ENCODE results near the gene TM9SF1. TPM values are rescaled to one million over a fixed set of nuclear protein-coding genes. Genes with fewer than 3 reads are reported as not detected.

TM9SF1 gene
- total and polyA plus RNA-seq, 2 experiments from 2014 or later: 12.6 to 27.5 TPM

DNA sequence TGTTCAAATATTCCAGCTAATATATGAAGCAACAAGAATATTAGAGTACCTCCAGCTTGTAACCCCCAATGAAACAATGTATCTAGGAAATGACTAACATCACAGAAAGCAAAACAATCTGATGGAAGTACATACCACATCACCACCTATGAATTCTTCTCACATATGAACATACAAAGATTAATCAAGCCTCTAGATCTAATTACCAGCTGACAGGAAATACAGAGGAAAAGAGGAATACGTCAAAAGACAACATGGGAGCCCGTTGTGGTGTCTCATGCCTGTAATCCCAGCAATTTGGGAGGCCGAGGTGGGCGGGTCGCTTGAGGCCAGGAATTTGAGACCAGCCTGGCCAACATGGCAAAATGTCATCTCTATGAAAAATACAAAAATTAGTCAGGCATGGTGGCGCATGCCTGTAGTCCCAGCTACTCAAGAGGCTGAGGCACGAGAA lies 29.4 kb upstream of the TM9SF1 start:
- Mint-ChIP-seq H3K36me3 (ENCODE audit: low read depth) (peaks cover 9% of the 10 kb centered on the region), H3K4me3 (no peak overlapping the region), H3K4me1 (no peaks in the 10 kb centered on the region), H3K27me3 (ENCODE audit: insufficient read depth, low read depth, poor library complexity) (no peaks in the 10 kb centered on the region), H3K27ac (no peak overlapping the region), H3K9me3 (no peaks in the 10 kb centered on the region)
- H3K9me2 ChIP-seq (ENCODE audit: insufficient read depth): no peaks in the 10 kb centered on the region
- H3K27ac ChIP-seq (ENCODE audit: low read depth): no peak overlapping the region
- H3K4me3 ChIP-seq: no peak overlapping the region
- H3K27me3 ChIP-seq (ENCODE audit: insufficient read depth): no peaks in the 10 kb centered on the region
- H2AFZ ChIP-seq: no peak overlapping the region
- H3K4me2 ChIP-seq: no peak overlapping the region
- no peak for ATAC-seq
- peaks cover 40% of the 10 kb centered on the region for H4K20me1 ChIP-seq (replicated peaks; ENCODE audit: insufficient read depth)
- TF ChIP-seq JUNB (IDR thresholded peaks at IDR 0.05; ENCODE audit: unreplicated experiment) (no peak), ZNF331 (CRISPR knock-in tag; IDR thresholded peaks at IDR 0.05; ENCODE audit: low read depth) (no peak), POLR2AphosphoS5 (IDR thresholded peaks at IDR 0.05; ENCODE audit: low read depth) (no peak), CREB1 (CRISPR knock-in tag; IDR thresholded peaks at IDR 0.05; ENCODE audit: low read depth) (no peak), STAT1 (IDR thresholded peaks at IDR 0.05; ENCODE audit: unreplicated experiment) (no peak), EZH2 (IDR thresholded peaks at IDR 0.05; ENCODE audit: low read depth, unreplicated experiment) (no peak), NANOG (IDR thresholded peaks at IDR 0.05; ENCODE audit: borderline replicate concordance) (no peak), ZNF114 (CRISPR knock-in tag; IDR thresholded peaks at IDR 0.05) (no peak), EZH2phosphoT487 (IDR thresholded peaks at IDR 0.05; ENCODE audit: unreplicated experiment) (no peak)
- TF ChIP-seq, protein P1, sequence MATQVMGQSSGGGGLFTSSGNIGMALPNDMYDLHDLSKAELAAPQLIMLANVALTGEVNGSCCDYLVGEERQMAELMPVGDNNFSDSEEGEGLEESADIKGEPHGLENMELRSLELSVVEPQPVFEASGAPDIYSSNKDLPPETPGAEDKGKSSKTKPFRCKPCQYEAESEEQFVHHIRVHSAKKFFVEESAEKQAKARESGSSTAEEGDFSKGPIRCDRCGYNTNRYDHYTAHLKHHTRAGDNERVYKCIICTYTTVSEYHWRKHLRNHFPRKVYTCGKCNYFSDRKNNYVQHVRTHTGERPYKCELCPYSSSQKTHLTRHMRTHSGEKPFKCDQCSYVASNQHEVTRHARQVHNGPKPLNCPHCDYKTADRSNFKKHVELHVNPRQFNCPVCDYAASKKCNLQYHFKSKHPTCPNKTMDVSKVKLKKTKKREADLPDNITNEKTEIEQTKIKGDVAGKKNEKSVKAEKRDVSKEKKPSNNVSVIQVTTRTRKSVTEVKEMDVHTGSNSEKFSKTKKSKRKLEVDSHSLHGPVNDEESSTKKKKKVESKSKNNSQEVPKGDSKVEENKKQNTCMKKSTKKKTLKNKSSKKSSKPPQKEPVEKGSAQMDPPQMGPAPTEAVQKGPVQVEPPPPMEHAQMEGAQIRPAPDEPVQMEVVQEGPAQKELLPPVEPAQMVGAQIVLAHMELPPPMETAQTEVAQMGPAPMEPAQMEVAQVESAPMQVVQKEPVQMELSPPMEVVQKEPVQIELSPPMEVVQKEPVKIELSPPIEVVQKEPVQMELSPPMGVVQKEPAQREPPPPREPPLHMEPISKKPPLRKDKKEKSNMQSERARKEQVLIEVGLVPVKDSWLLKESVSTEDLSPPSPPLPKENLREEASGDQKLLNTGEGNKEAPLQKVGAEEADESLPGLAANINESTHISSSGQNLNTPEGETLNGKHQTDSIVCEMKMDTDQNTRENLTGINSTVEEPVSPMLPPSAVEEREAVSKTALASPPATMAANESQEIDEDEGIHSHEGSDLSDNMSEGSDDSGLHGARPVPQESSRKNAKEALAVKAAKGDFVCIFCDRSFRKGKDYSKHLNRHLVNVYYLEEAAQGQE (IDR thresholded peaks at IDR 0.05; ENCODE audit: unreplicated experiment): no peak
- TF ChIP-seq, protein P2, sequence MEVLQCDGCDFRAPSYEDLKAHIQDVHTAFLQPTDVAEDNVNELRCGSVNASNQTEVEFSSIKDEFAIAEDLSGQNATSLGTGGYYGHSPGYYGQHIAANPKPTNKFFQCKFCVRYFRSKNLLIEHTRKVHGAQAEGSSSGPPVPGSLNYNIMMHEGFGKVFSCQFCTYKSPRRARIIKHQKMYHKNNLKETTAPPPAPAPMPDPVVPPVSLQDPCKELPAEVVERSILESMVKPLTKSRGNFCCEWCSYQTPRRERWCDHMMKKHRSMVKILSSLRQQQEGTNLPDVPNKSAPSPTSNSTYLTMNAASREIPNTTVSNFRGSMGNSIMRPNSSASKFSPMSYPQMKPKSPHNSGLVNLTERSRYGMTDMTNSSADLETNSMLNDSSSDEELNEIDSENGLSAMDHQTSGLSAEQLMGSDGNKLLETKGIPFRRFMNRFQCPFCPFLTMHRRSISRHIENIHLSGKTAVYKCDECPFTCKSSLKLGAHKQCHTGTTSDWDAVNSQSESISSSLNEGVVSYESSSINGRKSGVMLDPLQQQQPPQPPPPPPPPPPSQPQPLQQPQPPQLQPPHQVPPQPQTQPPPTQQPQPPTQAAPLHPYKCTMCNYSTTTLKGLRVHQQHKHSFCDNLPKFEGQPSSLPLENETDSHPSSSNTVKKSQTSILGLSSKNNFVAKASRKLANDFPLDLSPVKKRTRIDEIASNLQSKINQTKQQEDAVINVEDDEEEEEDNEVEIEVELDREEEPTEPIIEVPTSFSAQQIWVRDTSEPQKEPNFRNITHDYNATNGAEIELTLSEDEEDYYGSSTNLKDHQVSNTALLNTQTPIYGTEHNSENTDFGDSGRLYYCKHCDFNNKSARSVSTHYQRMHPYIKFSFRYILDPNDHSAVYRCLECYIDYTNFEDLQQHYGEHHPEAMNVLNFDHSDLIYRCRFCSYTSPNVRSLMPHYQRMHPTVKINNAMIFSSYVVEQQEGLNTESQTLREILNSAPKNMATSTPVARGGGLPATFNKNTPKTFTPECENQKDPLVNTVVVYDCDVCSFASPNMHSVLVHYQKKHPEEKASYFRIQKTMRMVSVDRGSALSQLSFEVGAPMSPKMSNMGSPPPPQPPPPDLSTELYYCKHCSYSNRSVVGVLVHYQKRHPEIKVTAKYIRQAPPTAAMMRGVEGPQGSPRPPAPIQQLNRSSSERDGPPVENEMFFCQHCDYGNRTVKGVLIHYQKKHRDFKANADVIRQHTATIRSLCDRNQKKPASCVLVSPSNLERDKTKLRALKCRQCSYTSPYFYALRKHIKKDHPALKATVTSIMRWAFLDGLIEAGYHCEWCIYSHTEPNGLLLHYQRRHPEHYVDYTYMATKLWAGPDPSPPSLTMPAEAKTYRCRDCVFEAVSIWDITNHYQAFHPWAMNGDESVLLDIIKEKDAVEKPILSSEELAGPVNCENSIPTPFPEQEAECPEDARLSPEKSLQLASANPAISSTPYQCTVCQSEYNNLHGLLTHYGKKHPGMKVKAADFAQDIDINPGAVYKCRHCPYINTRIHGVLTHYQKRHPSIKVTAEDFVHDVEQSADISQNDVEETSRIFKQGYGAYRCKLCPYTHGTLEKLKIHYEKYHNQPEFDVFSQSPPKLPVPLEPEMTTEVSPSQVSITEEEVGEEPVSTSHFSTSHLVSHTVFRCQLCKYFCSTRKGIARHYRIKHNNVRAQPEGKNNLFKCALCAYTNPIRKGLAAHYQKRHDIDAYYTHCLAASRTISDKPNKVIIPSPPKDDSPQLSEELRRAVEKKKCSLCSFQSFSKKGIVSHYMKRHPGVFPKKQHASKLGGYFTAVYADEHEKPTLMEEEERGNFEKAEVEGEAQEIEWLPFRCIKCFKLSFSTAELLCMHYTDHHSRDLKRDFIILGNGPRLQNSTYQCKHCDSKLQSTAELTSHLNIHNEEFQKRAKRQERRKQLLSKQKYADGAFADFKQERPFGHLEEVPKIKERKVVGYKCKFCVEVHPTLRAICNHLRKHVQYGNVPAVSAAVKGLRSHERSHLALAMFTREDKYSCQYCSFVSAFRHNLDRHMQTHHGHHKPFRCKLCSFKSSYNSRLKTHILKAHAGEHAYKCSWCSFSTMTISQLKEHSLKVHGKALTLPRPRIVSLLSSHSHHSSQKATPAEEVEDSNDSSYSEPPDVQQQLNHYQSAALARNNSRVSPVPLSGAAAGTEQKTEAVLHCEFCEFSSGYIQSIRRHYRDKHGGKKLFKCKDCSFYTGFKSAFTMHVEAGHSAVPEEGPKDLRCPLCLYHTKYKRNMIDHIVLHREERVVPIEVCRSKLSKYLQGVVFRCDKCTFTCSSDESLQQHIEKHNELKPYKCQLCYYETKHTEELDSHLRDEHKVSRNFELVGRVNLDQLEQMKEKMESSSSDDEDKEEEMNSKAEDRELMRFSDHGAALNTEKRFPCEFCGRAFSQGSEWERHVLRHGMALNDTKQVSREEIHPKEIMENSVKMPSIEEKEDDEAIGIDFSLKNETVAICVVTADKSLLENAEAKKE (CRISPR knock-in tag; IDR thresholded peaks at IDR 0.05): no peak
- TF ChIP-seq, protein P3, sequence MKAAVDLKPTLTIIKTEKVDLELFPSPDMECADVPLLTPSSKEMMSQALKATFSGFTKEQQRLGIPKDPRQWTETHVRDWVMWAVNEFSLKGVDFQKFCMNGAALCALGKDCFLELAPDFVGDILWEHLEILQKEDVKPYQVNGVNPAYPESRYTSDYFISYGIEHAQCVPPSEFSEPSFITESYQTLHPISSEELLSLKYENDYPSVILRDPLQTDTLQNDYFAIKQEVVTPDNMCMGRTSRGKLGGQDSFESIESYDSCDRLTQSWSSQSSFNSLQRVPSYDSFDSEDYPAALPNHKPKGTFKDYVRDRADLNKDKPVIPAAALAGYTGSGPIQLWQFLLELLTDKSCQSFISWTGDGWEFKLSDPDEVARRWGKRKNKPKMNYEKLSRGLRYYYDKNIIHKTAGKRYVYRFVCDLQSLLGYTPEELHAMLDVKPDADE (IDR thresholded peaks at IDR 0.05): no peak
- TF ChIP-seq, protein P4, sequence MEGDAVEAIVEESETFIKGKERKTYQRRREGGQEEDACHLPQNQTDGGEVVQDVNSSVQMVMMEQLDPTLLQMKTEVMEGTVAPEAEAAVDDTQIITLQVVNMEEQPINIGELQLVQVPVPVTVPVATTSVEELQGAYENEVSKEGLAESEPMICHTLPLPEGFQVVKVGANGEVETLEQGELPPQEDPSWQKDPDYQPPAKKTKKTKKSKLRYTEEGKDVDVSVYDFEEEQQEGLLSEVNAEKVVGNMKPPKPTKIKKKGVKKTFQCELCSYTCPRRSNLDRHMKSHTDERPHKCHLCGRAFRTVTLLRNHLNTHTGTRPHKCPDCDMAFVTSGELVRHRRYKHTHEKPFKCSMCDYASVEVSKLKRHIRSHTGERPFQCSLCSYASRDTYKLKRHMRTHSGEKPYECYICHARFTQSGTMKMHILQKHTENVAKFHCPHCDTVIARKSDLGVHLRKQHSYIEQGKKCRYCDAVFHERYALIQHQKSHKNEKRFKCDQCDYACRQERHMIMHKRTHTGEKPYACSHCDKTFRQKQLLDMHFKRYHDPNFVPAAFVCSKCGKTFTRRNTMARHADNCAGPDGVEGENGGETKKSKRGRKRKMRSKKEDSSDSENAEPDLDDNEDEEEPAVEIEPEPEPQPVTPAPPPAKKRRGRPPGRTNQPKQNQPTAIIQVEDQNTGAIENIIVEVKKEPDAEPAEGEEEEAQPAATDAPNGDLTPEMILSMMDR (conservative IDR thresholded peaks at IDR 0.05; ENCODE audit: low read depth in 2 of 2): no peak
- H3K4me1 ChIP-seq (ENCODE audit: insufficient read depth): no peaks in the 10 kb centered on the region
- peaks cover 12% of the 10 kb centered on the region for H3K36me3 ChIP-seq (ENCODE audit: insufficient read depth)
- DNase-seq (ENCODE audit: low spot score): no peak
- peaks cover 98% of the 10 kb centered on the region for H3K79me2 ChIP-seq (replicated peaks; ENCODE audit: insufficient read depth)
- no peaks in the 10 kb centered on the region for H3F3A ChIP-seq (replicated peaks; ENCODE audit: low read depth)

All from GM23338 (cell line).